Measurements from ENCODE around the gene MRPS9.

- no peak for TF ChIP-seq POLR2A (IDR thresholded peaks at IDR 0.05)
- no peak for TF ChIP-seq CTCF (IDR thresholded peaks at IDR 0.05)
- TF ChIP-seq POLR2AphosphoS5 (IDR thresholded peaks at IDR 0.05), result no peak
Measured at GRCh38 chr2:105070010-105070865, 32.4 kb downstream of the MRPS9 start.
